ENCODE data around the gene SIN3B.

- no peak for TF ChIP-seq CTBP1 (IDR thresholded peaks at IDR 0.05; ENCODE audit: borderline replicate concordance)
- TF ChIP-seq SUZ12 (IDR thresholded peaks at IDR 0.05), result no peak
- no peak for TF ChIP-seq ARNT (IDR thresholded peaks at IDR 0.05)
These were observed 91.8 kb downstream of the SIN3B start for GRCh38 chr19:16920816-16921529.
